Uterus (tissue), 4 donors: ENCODE measurements around the gene CTRB1. TPM values are rescaled to one million over a fixed set of nuclear protein-coding genes. Genes with fewer than 3 reads are reported as not detected.

Experiments
- DNase-seq, 2 donors: peaks; one replicate each; pipeline ENCODE4 v3.0.0-alpha.2; 2019 to 2020
- H3K27ac ChIP-seq, 2 donors: fragments of 200-600 bp; sonication (generic); 1 replicate in 1 of 2; 2 replicates in 1 of 2; pipeline ENCODE4 v1.5.1; 2016 to 2018
- H3K27me3 ChIP-seq, 2 donors: fragments of 200-600 bp; sonication (generic); one replicate each; pipeline ENCODE4 v1.5.1; 2018 to 2019; ENCODE audit warnings: control low read depth in 1 of 2
- H3K36me3 ChIP-seq, 2 donors: fragments of 200-600 bp; sonication (generic); one replicate each; pipeline ENCODE4 v1.5.1; 2019; ENCODE audit warnings: control low read depth in 1 of 2
- H3K4me1 ChIP-seq, 2 donors: fragments of 200-600 bp; sonication (generic); one replicate each; pipeline ENCODE4 v1.5.1; 2018 to 2019; ENCODE audit warnings: control low read depth in 1 of 2
- H3K4me3 ChIP-seq, 2 donors: fragments of 200-600 bp; sonication (generic); 1 replicate in 1 of 2; 2 replicates in 1 of 2; pipeline ENCODE4 v1.5.1; 2018 to 2019; ENCODE audit warnings: mild to moderate bottlenecking in 1 of 2
- H3K9me3 ChIP-seq, 2 donors: fragments of 200-600 bp; sonication (generic); one replicate each; pipeline ENCODE4 v1.5.1; 2019; ENCODE audit warnings: control low read depth in 1 of 2
- CTCF ChIP-seq, 4 experiments: fragments of 200-600 bp in 2 of 4; fragments of 450-650 bp in 2 of 4; sonication (generic) in 2 of 4; IDR thresholded peaks; one replicate each; pipeline ENCODE4 v1.5.1; 2016 to 2019; ENCODE audit warnings: antibody characterized with exemption in 4 of 4, mild to moderate bottlenecking in 2 of 4, moderate library complexity in 1 of 4
- POLR2A ChIP-seq, 2 donors: fragments of 450-650 bp; IDR thresholded peaks; one replicate each; pipeline ENCODE4 v1.6.1; 2016; ENCODE audit warnings: antibody characterized with exemption in 2 of 2, mild to moderate bottlenecking in 1 of 2, moderate library complexity in 1 of 2
- intact Hi-C: fragments of 100-400 bp; cut with DNase I; formaldehyde crosslinking; loops from one replicate; pipeline ENCODE4 v1.15.1; 2023; ENCODE audit warnings: low total_unique reads
- total RNA-seq, 4 donors: library from RNA; depleted of rRNA in 3 of 4; stranded (reverse); fragments of >200 nt in 3 of 4; gene quantifications; one replicate each; pipeline versions ENCODE4 v1.1.0 to v1.2.4, GENCODE V29; 2014 to 2023
- donor health status: DM: yes; HTN: yes; CAD: no.

The CTRB1 gene
- total RNA-seq, 4 donors from 2014 or later: not detected

GRCh38 chr16:75196836-75197235, 22.0 kb upstream of the CTRB1 start:
- H3K4me3 ChIP-seq: no peak overlapping the region
- H3K36me3 ChIP-seq: no peaks in the 10 kb centered on the region
- intact Hi-C loops: no loop called here

GRCh38 chr16:75197522-75198134, 21.2 kb upstream of the CTRB1 start:
- intact Hi-C loops: no loop called here
- H3K27me3 ChIP-seq: no peaks in the 10 kb centered on the region
- peak in 1 of 2 donors; percentile 7 for DNase-seq
- no peaks in the 10 kb centered on the region for H3K9me3 ChIP-seq
- H3K36me3 ChIP-seq: no peaks in the 10 kb centered on the region
- TF ChIP-seq CTCF (IDR thresholded peaks at IDR 0.05) (no peak), POLR2A (IDR thresholded peaks at IDR 0.05) (no peak)
- H3K4me3 ChIP-seq: no peak overlapping the region
- no peak overlapping the region for H3K27ac ChIP-seq
- H3K4me1 ChIP-seq: no peaks in the 10 kb centered on the region

More at GRCh38 chr16:75196836-75197235, 22.0 kb upstream of the CTRB1 start:
- TF ChIP-seq CTCF (IDR thresholded peaks at IDR 0.05) (no peak), POLR2A (IDR thresholded peaks at IDR 0.05) (no peak)
- no peaks in the 10 kb centered on the region for H3K9me3 ChIP-seq
- DNase-seq: peak in 1 of 2 donors; percentile 5
- H3K27ac ChIP-seq: no peak overlapping the region
- no peaks in the 10 kb centered on the region for H3K4me1 ChIP-seq
- H3K27me3 ChIP-seq: no peaks in the 10 kb centered on the region

GRCh38 chr16:75198135-75198600, 20.6 kb upstream of the CTRB1 start:
- H3K27me3 ChIP-seq: no peaks in the 10 kb centered on the region
- intact Hi-C loops: no loop called here
- no peak overlapping the region for H3K4me3 ChIP-seq
- no peak overlapping the region for H3K27ac ChIP-seq
- DNase-seq: peak in 1 of 2 donors; percentile 17
- H3K4me1 ChIP-seq: no peaks in the 10 kb centered on the region
- TF ChIP-seq CTCF (IDR thresholded peaks at IDR 0.05) (no peak), POLR2A (IDR thresholded peaks at IDR 0.05) (no peak)
- no peaks in the 10 kb centered on the region for H3K9me3 ChIP-seq
- H3K36me3 ChIP-seq: no peaks in the 10 kb centered on the region

- Histone ChIP-seq H3K36me3 (no peaks in the 10 kb centered on the region), H3K4me1 (no peaks in the 10 kb centered on the region), H3K27me3 (no peaks in the 10 kb centered on the region), H3K9me3 (no peaks in the 10 kb centered on the region), H3K27ac (no peak overlapping the region), H3K4me3 (no peak overlapping the region)
- no peak for DNase-seq
- intact Hi-C loops: no loop called here
- no peak for TF ChIP-seq POLR2A (IDR thresholded peaks at IDR 0.05)
- no peak for TF ChIP-seq CTCF (IDR thresholded peaks at IDR 0.05)
Observed at GRCh38 chr16:75202069-75202590, 16.7 kb upstream of the CTRB1 start.

GRCh38 chr16:75203096-75203495, 15.7 kb upstream of the CTRB1 start:
- DNase-seq: no peak
- H3K36me3 ChIP-seq: no peaks in the 10 kb centered on the region
- no peaks in the 10 kb centered on the region for H3K27me3 ChIP-seq
- no peak overlapping the region for H3K4me3 ChIP-seq
- H3K4me1 ChIP-seq: no peaks in the 10 kb centered on the region
- intact Hi-C loops: no loop called here
- H3K9me3 ChIP-seq: no peaks in the 10 kb centered on the region
- TF ChIP-seq POLR2A (IDR thresholded peaks at IDR 0.05): no peak
- TF ChIP-seq CTCF (IDR thresholded peaks at IDR 0.05): no peak
- H3K27ac ChIP-seq: no peak overlapping the region
